ENCODE measurements around the gene SCARF2.
"Not testable (repeated sequence)": the region's sequence is repeated elsewhere in the genome, so short reads cannot be mapped to it uniquely, and the experiment has no call there.

The SCARF2 gene

DNA sequence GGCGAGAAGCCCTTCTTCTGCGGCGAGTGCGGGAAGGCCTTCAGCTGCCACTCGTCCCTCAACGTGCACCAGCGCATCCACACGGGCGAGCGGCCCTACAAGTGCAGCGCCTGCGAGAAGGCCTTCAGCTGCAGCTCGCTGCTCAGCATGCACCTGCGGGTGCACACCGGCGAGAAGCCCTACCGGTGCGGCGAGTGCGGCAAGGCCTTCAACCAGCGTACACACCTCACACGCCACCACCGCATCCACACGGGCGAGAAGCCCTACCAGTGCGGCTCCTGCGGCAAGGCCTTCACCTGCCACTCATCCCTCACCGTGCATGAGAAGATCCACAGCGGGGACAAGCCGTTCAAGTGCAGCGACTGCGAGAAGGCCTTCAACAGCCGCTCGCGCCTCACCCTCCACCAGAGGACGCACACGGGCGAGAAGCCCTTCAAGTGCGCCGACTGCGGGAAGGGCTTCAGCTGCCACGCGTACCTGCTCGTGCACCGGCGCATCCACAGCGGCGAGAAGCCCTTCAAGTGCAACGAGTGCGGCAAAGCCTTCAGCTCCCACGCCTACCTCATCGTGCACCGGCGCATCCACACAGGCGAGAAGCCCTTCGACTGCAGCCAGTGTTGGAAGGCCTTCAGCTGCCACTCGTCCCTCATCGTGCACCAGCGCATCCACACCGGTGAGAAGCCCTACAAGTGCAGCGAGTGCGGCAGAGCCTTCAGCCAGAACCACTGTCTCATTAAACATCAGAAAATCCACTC lies 31.5 kb downstream of the SCARF2 start:
- FAIRE-seq, result no peak

DNA sequence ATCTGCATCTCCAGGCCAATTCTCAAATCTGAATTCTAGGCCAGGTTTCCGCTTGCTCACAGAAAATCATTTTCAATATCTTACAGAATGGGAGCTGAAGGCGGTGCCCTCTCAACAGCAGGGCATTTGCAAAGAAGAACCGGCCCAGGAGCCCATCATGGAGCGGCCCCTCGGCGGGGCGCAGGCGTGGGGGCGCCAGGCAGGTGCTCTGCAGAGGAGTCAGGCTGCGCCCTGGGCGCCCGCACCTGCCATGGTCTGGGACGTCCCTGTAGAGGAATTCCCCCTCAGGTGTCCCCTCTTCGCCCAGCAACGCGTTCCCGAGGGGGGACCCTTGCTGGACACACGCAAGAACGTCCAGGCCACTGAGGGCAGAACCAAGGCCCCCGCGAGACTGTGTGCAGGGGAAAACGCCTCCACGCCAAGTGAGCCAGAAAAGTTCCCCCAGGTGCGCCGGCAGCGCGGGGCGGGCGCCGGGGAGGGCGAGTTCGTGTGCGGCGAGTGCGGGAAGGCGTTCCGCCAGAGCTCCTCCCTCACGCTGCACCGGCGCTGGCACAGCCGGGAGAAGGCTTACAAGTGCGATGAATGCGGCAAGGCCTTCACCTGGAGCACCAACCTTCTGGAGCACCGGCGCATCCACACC lies 32.2 kb downstream of the SCARF2 start:
- FAIRE-seq, result no peak

GRCh38 chr22:20404881-20405280 lies 32.7 kb downstream of the SCARF2 start:
- no peak for FAIRE-seq

- no peak for FAIRE-seq
Observed at GRCh38 chr22:20403779-20404140, 33.9 kb downstream of the SCARF2 start.

- no peak for FAIRE-seq
Observed at GRCh38 chr22:20402960-20403778, 34.5 kb downstream of the SCARF2 start.

- FAIRE-seq, result no peak
Observed at GRCh38 chr22:20401376-20402014, 36.1 kb downstream of the SCARF2 start.

- no peak for FAIRE-seq
Observed at GRCh38 chr22:20400606-20401375, 36.8 kb downstream of the SCARF2 start.

DNA sequence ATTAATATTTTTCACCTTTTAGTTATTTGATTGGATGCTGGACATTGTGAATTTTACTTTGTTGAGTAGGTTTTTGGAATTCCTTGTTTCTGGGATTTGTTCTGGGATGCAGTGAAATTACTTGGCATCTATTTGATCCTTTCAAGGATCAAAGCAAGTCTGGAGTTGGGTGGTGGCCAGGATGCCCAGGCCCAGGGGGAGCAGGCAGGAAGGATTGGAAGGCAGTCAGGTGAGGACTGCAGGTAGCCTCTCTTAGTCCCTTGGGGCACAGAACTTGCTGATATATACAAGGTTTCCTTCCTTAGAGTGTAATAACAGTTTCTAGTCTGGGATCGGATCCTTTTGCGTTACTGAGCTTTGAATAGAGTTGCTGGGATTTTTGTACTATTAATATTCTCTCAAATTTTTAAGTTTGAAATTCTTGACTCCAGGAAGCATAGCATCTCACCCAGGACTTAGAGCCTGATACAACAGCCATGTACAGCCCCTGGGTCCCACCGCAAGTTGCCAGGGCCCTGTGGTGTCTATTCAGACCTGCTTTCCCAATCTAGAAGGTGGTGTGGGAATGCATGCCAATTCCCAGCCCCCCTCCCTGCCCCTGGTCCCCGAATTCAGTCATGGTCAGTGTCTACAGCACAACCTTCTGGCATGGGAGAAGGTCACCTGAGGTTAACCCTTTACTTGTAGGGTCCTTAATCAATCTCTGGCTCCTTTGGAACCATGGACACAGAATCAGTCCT lies 37.6 kb downstream of the SCARF2 start:
- no peak for FAIRE-seq

- FAIRE-seq, result no peak
Observed at GRCh38 chr22:20398420-20398819, 39.2 kb downstream of the SCARF2 start.

- FAIRE-seq, result no peak
Observed at GRCh38 chr22:20397498-20397897, 40.1 kb downstream of the SCARF2 start.

- no peak for FAIRE-seq
Observed at GRCh38 chr22:20396639-20397038, 41.0 kb downstream of the SCARF2 start.

DNA sequence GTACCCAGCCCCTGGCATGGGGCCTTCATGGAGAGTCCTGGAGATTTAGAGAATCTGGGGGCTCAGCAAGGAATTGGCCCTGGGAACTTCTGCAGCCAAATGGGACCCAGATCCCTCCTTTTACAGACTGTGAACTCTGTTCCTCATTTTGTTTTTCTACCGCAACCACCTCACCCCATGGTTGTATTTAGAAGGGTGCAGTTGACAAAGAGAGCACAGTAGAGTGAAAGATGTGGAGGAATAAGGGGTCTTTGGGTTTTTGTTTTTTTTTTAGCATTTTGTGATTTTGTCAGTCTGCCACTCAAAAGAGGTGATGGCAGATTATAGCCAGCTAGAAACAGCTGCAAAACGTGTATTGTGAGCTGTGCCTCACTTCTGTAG lies 41.7 kb downstream of the SCARF2 start:
- FAIRE-seq, result no peak

DNA sequence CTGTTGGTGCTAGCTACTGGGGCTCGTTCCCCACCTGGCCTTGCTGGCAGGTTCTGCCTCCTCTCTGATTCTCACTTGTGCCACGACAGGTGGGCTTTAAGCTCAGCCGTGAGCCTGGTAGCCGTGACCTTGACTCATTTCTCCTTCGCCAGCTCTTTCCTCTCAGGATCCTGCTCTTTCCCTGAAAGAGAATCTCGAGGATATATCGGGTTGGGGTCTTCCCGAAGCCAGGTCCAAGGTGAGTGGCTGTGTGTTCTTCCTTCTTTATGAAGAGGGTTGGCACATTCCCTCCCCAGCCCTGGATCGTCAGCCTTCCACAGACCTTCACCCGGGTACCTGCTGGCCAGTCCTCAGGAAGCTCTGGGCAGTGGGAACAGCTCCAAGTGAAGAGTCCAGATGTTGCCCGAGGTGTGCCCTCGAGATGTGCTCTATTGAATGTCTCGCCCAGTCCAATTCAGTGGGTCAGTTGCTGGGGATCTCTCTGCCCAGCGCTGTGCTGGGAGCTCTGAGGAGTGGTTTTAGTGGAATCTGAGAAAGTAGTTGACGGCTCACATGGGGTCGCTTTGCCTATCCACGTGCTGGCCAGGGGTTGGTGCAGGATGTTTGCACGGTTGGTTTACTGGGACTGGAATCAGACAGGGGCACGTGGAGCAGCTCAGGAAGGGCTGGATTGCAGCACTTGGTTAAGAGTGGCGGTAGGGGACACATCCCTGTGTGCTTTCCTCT lies 42.3 kb downstream of the SCARF2 start:
- FAIRE-seq, result no peak

- FAIRE-seq, result peak; percentile 14
Observed at GRCh38 chr22:20393705-20394476, 43.7 kb downstream of the SCARF2 start, which contains the start of gene ZNF74. ZNF74 (plus strand) TSS chr22:20394151; CDS start chr22:20394629, 478 bp downstream.

DNA sequence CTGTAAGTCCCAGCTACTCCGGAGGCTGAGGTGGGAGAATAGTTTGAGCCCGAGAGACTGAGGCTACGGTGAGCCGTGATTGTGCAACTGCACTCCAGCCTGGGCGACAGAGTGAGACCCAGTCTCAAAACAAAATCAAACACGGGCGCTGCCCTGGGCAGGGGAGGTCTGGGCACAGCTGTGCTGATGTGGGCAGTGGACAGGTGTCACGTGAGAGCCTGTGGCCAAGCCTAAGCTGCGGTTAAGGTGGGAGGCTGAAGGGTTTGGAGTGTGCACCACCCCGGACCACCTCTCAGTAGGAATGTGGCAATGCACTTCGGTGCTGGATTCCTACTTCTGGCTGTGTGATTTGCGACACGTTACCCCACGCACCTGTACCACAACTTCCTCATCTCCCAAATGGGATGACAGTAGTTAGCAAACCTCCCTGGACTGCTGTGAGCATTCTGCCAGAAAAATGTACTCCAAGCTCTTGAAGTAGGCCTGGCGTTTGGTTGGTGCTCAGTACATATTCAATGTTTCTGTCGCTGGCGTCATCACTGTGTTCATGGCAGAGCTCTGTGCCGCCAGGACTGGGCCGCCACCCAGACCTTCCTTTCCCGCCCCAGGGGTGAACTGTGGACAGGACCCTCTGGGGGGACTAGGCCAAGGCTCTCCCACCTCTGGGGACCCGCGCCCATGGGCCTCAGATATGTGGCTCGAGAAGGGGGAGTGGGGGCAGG lies 44.5 kb downstream of the SCARF2 start:
- no peak for FAIRE-seq

DNA sequence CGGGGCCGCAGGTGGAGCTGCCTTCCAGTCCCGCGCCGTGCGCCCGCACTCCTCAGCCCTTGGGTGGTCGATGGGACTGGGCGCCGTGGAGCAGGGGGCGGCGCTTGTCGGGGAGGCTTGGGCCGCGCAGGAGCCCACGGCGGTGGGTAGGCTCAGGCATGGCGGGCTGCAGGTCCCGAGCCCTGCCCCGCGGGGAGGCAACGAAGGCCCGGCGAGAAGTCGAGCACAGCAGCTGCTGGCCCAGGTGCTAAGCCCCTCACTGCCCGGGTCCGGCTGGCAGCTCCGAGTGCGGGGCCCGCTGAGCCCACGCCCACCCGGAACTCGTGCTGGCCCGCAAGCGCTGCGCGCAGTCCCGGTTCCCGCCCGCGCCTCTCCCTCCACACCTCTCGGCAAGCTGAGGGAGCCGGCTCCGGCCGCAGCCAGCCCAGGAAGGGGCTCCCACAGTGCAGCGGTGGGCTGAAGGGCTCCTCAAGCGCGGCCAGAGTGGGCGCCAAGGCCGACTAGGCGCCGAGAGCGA lies 45.2 kb downstream of the SCARF2 start:
- FAIRE-seq, result not testable (repeated sequence)

GRCh38 chr22:20391222-20391621 lies 46.4 kb downstream of the SCARF2 start:
- FAIRE-seq, result no peak

DNA sequence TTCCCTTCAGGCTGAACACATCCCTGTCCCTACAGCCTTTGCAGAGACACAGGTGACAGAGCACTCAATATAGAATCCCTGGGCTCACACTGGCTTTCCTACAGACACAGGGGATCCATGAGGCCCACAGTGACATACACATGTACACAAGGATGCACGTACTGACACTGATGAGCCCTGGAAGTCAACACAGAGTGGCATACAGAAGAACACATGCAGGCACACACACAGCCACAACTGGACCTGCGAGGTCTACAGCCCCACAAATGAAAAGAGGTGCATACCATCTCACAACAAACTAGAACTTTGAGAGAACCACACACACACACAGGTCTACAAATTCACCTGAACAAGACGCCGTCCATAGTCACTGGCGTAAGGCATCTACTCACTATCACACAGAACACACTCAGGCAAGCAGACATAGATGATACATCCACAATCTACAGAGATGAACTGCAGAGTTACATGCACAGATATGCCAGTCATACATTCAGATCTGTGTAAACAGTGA lies 47.2 kb downstream of the SCARF2 start:
- no peak for FAIRE-seq

DNA sequence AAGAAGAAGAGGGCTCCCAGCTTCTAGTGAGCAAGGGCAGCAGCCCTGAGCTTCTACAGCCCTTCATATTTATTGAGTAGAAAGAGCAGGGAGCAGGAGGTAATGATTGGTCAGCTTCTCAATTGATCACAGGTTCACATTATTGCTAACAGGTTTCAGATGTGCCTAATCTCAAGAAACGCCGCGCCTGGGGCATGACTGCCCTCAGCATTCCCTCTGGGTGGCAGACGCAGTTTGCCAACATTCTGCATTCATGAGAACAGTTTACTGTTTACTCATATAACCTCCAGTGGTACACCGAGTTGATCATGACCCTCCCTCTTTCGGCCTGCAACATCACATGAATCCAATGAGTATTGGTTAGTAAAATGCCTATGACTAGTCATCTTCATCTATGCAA lies 48.3 kb downstream of the SCARF2 start:
- FAIRE-seq, result no peak
